Activated CD4-positive, alpha-beta memory T cell treated with anti-CD3 and anti-CD28 coated beads, Interleukin-2, amount 10 ng/mL, durations not matched to agents 7 days and 5 days (primary cell): ENCODE data around the gene C10orf120. TPM values are rescaled to one million over a fixed set of nuclear protein-coding genes. Genes with fewer than 3 reads are reported as not detected.

Experiments used
- CTCF ChIA-PET: fragments of 350-600 bp; sonication (Branson Sonifier 250); formaldehyde crosslinking; loops from one replicate; lab custom pipeline; 2021; ENCODE audit warnings: antibody characterized with exemption, inconsistent platforms; lab: Charles Lee
- POLR2A ChIA-PET: fragments of 350-600 bp; sonication (Branson Sonifier 250); formaldehyde crosslinking; loops from one replicate; lab custom pipeline; 2021; ENCODE audit warnings: antibody characterized with exemption; lab: Charles Lee
- DNase-seq: peaks from one replicate; pipeline ENCODE4 v3.0.0-alpha.2; 2020
- H3K27ac Mint-ChIP-seq: one replicate; pipeline ENCODE4 v1.8.0; 2021; ENCODE audit warnings: mild to moderate bottlenecking, mixed read lengths
- H3K27me3 Mint-ChIP-seq: one replicate; pipeline ENCODE4 v1.8.0; 2021; ENCODE audit warnings: mixed read lengths
- H3K36me3 Mint-ChIP-seq: one replicate; pipeline ENCODE4 v1.8.0; 2021; ENCODE audit warnings: low read depth, mixed read lengths
- H3K4me1 Mint-ChIP-seq: one replicate; pipeline ENCODE4 v1.8.0; 2021; ENCODE audit warnings: mixed read lengths
- H3K4me3 Mint-ChIP-seq: one replicate; pipeline ENCODE4 v1.8.0; 2021; ENCODE audit warnings: mild to moderate bottlenecking, mixed read lengths
- H3K9me3 Mint-ChIP-seq: one replicate; pipeline ENCODE4 v1.8.0; 2021; ENCODE audit warnings: mixed read lengths
- total RNA-seq, 2 experiments: library from RNA; stranded (reverse); gene quantifications; one replicate each; pipeline ENCODE4 v1.2.3, GENCODE V29; 2021

The C10orf120 gene
- total RNA-seq, 2 experiments from 2014 or later: not detected

GRCh38 chr10:122664501-122664900 lies 35.1 kb downstream of the C10orf120 start:
- H3K27ac Mint-ChIP-seq: no peak overlapping the region
- no peaks in the 10 kb centered on the region for H3K4me1 Mint-ChIP-seq
- H3K9me3 Mint-ChIP-seq: no peaks in the 10 kb centered on the region
- H3K27me3 Mint-ChIP-seq: peaks cover 7% of the 10 kb centered on the region
- no peaks in the 10 kb centered on the region for H3K36me3 Mint-ChIP-seq
- no peak for DNase-seq
- CTCF ChIA-PET: no interaction called here
- POLR2A ChIA-PET: interaction anchor here (0.6 kb wide), 1 partner anchor 78 kb away, joined by 3 read pairs; no protein-coding TSS in a partner anchor
- H3K4me3 Mint-ChIP-seq: no peak overlapping the region

- Mint-ChIP-seq H3K4me3 (no peak overlapping the region), H3K27ac (no peak overlapping the region), H3K4me1 (no peaks in the 10 kb centered on the region), H3K27me3 (peaks cover 4% of the 10 kb centered on the region), H3K36me3 (no peaks in the 10 kb centered on the region), H3K9me3 (no peaks in the 10 kb centered on the region)
- POLR2A ChIA-PET: no interaction called here
- CTCF ChIA-PET: no interaction called here
- no peak for DNase-seq
Measured at GRCh38 chr10:122663516-122664130, 36.0 kb downstream of the C10orf120 start.

GRCh38 chr10:122662231-122662630 lies 37.4 kb downstream of the C10orf120 start:
- H3K27me3 Mint-ChIP-seq: no peaks in the 10 kb centered on the region
- H3K4me3 Mint-ChIP-seq: no peak overlapping the region
- POLR2A ChIA-PET: no interaction called here
- no peaks in the 10 kb centered on the region for H3K9me3 Mint-ChIP-seq
- no peak for DNase-seq
- CTCF ChIA-PET: no interaction called here
- no peaks in the 10 kb centered on the region for H3K4me1 Mint-ChIP-seq
- no peaks in the 10 kb centered on the region for H3K36me3 Mint-ChIP-seq
- no peak overlapping the region for H3K27ac Mint-ChIP-seq

- Mint-ChIP-seq H3K4me1 (no peaks in the 10 kb centered on the region), H3K36me3 (no peaks in the 10 kb centered on the region), H3K27ac (no peak overlapping the region), H3K27me3 (no peaks in the 10 kb centered on the region), H3K4me3 (no peak overlapping the region), H3K9me3 (no peaks in the 10 kb centered on the region)
- POLR2A ChIA-PET: no interaction called here
- CTCF ChIA-PET: no interaction called here
- no peak for DNase-seq
Measured at GRCh38 chr10:122660696-122661095, 39.0 kb downstream of the C10orf120 start.

GRCh38 chr10:122659651-122660050 lies 40.0 kb downstream of the C10orf120 start:
- no peaks in the 10 kb centered on the region for H3K27me3 Mint-ChIP-seq
- no peaks in the 10 kb centered on the region for H3K4me1 Mint-ChIP-seq
- H3K27ac Mint-ChIP-seq: no peak overlapping the region
- no peak overlapping the region for H3K4me3 Mint-ChIP-seq
- CTCF ChIA-PET: no interaction called here
- POLR2A ChIA-PET: no interaction called here
- H3K9me3 Mint-ChIP-seq: no peaks in the 10 kb centered on the region
- H3K36me3 Mint-ChIP-seq: no peaks in the 10 kb centered on the region
- DNase-seq: no peak

DNA sequence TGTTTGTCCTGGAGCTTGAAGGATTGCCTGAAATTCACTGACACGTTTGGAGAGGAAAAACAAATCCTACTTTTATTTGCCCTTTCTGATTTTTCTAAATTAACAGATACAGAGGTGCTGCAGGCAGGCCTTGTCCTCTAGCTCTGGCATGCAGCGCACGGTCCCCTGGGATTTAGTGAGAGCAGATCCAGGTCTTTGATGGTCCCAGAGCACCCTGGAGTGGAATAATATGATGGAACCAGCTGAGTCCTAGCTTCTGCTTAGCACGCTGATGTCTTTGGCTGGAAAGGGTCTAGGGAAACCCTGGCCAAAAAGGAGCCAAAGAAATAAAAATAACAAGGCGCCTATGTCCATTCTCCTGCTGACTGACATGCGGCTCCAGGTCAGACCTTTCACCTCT lies 40.5 kb downstream of the C10orf120 start:
- POLR2A ChIA-PET: no interaction called here
- Mint-ChIP-seq H3K27me3 (peaks cover 3% of the 10 kb centered on the region), H3K4me3 (no peak overlapping the region), H3K9me3 (no peaks in the 10 kb centered on the region), H3K27ac (no peak overlapping the region), H3K36me3 (no peaks in the 10 kb centered on the region), H3K4me1 (no peaks in the 10 kb centered on the region)
- CTCF ChIA-PET: no interaction called here
- no peak for DNase-seq

DNA sequence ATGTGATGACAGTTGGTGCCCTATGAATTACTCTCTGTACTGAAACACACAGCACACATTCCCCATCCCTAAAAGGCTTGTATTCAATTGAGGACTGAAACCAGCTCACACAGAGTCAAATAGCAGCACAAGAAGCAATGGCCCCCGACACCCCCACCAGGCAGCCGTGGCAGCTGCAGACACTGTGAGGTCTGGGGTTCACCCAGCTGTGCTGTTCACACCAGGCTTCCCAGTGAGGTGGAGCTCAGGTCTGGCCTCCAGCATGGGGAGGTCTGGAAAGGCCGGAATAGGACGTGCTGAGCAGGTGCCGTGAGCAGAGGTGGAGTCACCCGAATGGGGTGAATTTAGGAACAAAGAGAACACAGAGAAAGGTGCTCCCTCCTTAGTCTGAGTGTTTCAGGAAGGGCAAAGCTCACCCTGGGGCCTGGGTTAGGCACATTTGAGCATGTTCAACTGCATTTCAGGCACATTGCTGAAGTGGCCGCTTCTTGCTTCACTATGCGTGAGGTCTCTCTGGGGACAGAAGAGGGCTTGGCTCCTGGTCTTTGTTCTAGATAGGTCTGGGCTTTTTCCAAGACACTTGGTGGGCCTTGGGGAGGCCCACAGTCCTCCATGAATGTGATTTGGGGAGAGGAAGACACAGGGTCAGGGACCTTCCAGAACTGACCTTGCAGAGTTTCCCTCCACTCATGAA lies 41.1 kb downstream of the C10orf120 start:
- Mint-ChIP-seq H3K9me3 (no peaks in the 10 kb centered on the region), H3K4me3 (no peak overlapping the region), H3K27ac (no peak overlapping the region), H3K27me3 (peaks cover 5% of the 10 kb centered on the region), H3K4me1 (no peaks in the 10 kb centered on the region), H3K36me3 (no peaks in the 10 kb centered on the region)
- ChIA-PET POLR2A (no interaction called here), CTCF (no interaction called here)
- no peak for DNase-seq

DNA sequence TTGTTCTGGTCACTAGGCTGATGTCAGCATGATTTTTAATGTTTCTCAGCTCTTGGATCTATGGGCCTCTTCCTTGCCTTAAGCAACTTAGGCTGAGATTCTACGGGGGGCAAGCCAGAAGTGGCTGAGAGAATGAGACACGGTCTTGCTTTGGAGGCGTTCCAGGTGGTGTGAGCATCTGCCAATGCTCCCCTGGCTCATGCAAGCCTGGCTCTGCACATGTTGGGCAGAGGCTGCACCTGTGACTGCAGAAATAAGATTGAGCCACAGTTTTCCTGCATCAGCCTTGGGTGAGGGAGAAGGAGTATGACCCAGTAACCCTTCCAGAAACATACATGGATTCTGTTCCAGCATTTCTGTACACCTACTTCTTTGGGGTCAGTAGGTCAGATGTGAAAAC lies 41.9 kb downstream of the C10orf120 start:
- Mint-ChIP-seq H3K9me3 (no peaks in the 10 kb centered on the region), H3K36me3 (no peaks in the 10 kb centered on the region), H3K27me3 (peaks cover 11% of the 10 kb centered on the region), H3K4me3 (no peak overlapping the region), H3K27ac (no peak overlapping the region), H3K4me1 (no peaks in the 10 kb centered on the region)
- no peak for DNase-seq
- ChIA-PET POLR2A (no interaction called here), CTCF (no interaction called here)

DNA sequence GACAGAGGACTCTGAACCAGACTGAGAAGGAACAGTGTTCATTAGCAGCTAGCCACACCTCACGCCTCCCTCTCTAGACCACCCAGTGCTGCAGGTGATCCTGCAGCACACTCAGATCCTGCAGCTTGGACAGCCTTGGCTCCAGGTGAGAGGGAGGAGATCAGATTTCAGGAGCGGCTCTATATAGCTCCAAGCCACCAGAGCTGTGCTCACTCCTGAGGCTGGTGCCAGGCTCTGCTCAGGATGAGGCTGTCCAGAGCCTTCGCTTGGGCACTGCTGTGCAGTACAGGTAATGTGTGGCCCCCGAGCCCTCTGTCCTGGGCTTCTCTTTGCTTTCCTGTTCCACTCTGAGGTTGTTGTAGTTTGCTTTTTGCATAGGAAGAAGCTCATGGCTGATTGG lies 42.4 kb downstream of the C10orf120 start:
- no peak for DNase-seq
- Mint-ChIP-seq H3K4me1 (no peaks in the 10 kb centered on the region), H3K36me3 (no peaks in the 10 kb centered on the region), H3K4me3 (no peak overlapping the region), H3K27ac (no peak overlapping the region), H3K27me3 (peaks cover 14% of the 10 kb centered on the region), H3K9me3 (no peaks in the 10 kb centered on the region)
- CTCF ChIA-PET: no interaction called here
- POLR2A ChIA-PET: no interaction called here

DNA sequence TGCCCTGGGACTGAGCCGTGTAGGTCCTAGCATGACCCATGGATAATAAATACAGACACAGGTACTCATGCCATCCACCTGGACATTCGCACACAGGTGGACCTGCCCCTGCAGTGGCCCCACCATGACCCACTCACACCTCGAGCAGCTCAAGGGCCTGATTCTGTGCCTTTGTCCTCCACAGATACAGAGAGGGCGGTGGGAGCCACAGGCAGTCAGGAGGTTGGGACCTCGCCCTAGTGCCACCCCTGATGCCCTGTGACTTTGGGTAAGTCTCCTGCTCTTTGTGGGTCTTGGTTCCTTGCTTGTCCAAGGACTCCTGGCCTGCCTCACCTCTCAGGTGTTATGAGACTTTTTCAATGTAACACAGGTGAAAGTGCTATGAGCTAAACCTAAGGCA lies 42.9 kb downstream of the C10orf120 start:
- Mint-ChIP-seq H3K4me3 (no peak overlapping the region), H3K9me3 (no peaks in the 10 kb centered on the region), H3K4me1 (no peaks in the 10 kb centered on the region), H3K27me3 (peaks cover 14% of the 10 kb centered on the region), H3K36me3 (no peaks in the 10 kb centered on the region), H3K27ac (no peak overlapping the region)
- ChIA-PET POLR2A (no interaction called here), CTCF (no interaction called here)
- no peak for DNase-seq

GRCh38 chr10:122656308-122656705 lies 43.3 kb downstream of the C10orf120 start:
- H3K27ac Mint-ChIP-seq: no peak overlapping the region
- H3K9me3 Mint-ChIP-seq: no peaks in the 10 kb centered on the region
- H3K27me3 Mint-ChIP-seq: peaks cover 14% of the 10 kb centered on the region
- H3K4me1 Mint-ChIP-seq: no peaks in the 10 kb centered on the region
- H3K36me3 Mint-ChIP-seq: no peaks in the 10 kb centered on the region
- H3K4me3 Mint-ChIP-seq: no peak overlapping the region
- ChIA-PET POLR2A (no interaction called here), CTCF (no interaction called here)
- DNase-seq: no peak

GRCh38 chr10:122655524-122656307 lies 43.9 kb downstream of the C10orf120 start:
- H3K36me3 Mint-ChIP-seq: no peaks in the 10 kb centered on the region
- H3K9me3 Mint-ChIP-seq: no peaks in the 10 kb centered on the region
- H3K27ac Mint-ChIP-seq: no peak overlapping the region
- H3K4me3 Mint-ChIP-seq: no peak overlapping the region
- POLR2A ChIA-PET: no interaction called here
- H3K27me3 Mint-ChIP-seq: peaks cover 19% of the 10 kb centered on the region
- no peaks in the 10 kb centered on the region for H3K4me1 Mint-ChIP-seq
- no peak for DNase-seq
- CTCF ChIA-PET: no interaction called here

- no peaks in the 10 kb centered on the region for H3K9me3 Mint-ChIP-seq
- POLR2A ChIA-PET: no interaction called here
- H3K27ac Mint-ChIP-seq: no peak overlapping the region
- CTCF ChIA-PET: interaction anchor here (0.9 to 3.3 kb wide), 4 partner anchors 13 to 352 kb away, joined by 3 to 15 read pairs (median 4); no protein-coding TSS in a partner anchor
- no peaks in the 10 kb centered on the region for H3K4me1 Mint-ChIP-seq
- H3K4me3 Mint-ChIP-seq: no peak overlapping the region
- peaks cover 19% of the 10 kb centered on the region for H3K27me3 Mint-ChIP-seq
- DNase-seq: no peak
- H3K36me3 Mint-ChIP-seq: no peaks in the 10 kb centered on the region
Measured at GRCh38 chr10:122650331-122650730, 49.3 kb downstream of the C10orf120 start.
